HUES6 (cell line): ENCODE results near the gene PSPC1.
"Not testable (repeated sequence)": the region's sequence is repeated elsewhere in the genome, so short reads cannot be mapped to it uniquely, and the experiment has no call there.

ENCODE experiments used
- H3K27ac ChIP-seq: 2 replicates; pipeline ENCODE4 v1.7.0; 2013; ENCODE audit warnings: low read depth, mild to moderate bottlenecking, low read length, inconsistent platforms
- H3K27me3 ChIP-seq: 2 replicates; pipeline ENCODE4 v1.6.1; 2013; ENCODE audit warnings: low read length; ENCODE audit not compliant: control insufficient read depth, insufficient read depth
- H3K36me3 ChIP-seq: 2 replicates; pipeline ENCODE4 v1.6.1; 2013; ENCODE audit warnings: low read length; ENCODE audit not compliant: control insufficient read depth, insufficient read depth
- H3K4me1 ChIP-seq: 2 replicates; pipeline ENCODE4 v1.6.1; 2013; ENCODE audit warnings: low read length; ENCODE audit not compliant: control insufficient read depth, insufficient read depth
- H3K4me3 ChIP-seq: 2 replicates; pipeline ENCODE4 v1.5.1; 2013; ENCODE audit warnings: low read depth, low read length
- H3K9ac ChIP-seq: one replicate; pipeline ENCODE4 v1.6.1; 2013; ENCODE audit warnings: mild to moderate bottlenecking, low read length
- H3K9me3 ChIP-seq: 2 replicates; pipeline ENCODE4 v1.6.1; 2013; ENCODE audit warnings: low read depth, low read length; ENCODE audit not compliant: control insufficient read depth, insufficient read depth

Gene PSPC1

DNA sequence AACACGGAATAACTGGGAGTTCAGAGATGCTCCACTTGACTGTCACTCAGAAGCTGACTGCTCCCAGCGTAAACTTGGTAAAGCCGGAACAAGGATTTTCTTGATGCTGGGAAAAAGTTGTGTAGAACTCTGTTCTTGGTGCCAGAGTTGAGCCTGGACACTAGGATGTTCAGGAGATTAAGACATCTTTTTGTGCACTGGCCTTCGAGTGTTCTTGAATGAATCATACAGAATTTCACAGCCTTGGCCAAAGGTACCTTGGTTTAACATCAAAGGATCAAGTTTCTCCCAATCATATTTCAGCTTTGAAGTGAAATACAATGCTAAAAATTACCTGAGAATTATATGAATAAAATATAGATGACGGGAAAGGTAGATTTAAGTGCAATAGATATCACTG, 81.8 kb downstream of the PSPC1 start:
- not testable (repeated sequence) for H3K9me3 ChIP-seq, H3K27ac ChIP-seq, H3K27me3 ChIP-seq, H3K4me3 ChIP-seq, H3K36me3 ChIP-seq, H3K9ac ChIP-seq
- peaks cover 16% of the 10 kb centered on the region for H3K4me1 ChIP-seq

GRCh38 chr13:19695829-19696228, 86.9 kb downstream of the PSPC1 start:
- H3K9ac ChIP-seq = no peak overlapping the region
- H3K4me3 ChIP-seq = peak overlapping the region; percentile 27; the same call in 1 of the 2 replicates
- peaks cover 29% of the 10 kb centered on the region for H3K4me1 ChIP-seq
- H3K27ac ChIP-seq = 0 out of 2 replicates have a peak overlapping the region, but pooled peaks have one; percentile 46
- no peaks in the 10 kb centered on the region for H3K9me3 ChIP-seq
- no peaks in the 10 kb centered on the region for H3K27me3 ChIP-seq
- H3K36me3 ChIP-seq = 0 out of 2 replicates have a peak, but pooled peaks cover 5% of the 10 kb centered on the region

GRCh38 chr13:19695428-19695827, 87.3 kb downstream of the PSPC1 start:
- H3K4me1 ChIP-seq = peaks cover 29% of the 10 kb centered on the region
- no peak overlapping the region for H3K9ac ChIP-seq
- peak overlapping the region; percentile 27; the same call in 1 of the 2 replicates for H3K4me3 ChIP-seq
- 0 out of 2 replicates have a peak overlapping the region, but pooled peaks have one; percentile 46 for H3K27ac ChIP-seq
- H3K27me3 ChIP-seq = no peaks in the 10 kb centered on the region
- H3K9me3 ChIP-seq = no peaks in the 10 kb centered on the region
- H3K36me3 ChIP-seq = 0 out of 2 replicates have a peak, but pooled peaks cover 5% of the 10 kb centered on the region

DNA sequence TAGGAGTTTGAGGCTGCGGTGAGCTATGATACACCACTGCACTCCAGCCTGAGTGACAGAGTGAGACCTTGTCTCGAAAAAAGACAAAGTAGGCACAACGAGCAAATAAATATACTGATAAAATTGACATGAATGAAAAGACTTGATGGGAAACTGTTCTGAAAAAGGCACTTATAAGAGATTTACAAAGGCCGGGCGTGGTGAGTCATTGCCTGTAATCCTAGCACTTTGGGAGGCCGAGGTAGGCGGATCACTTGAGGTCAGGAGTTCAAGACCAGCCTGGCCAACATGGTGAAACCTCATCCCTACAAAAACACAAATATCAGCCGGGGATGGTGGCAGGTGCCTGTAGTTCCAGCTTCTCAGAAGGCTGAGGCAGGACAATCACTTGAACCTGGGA, 91.3 kb downstream of the PSPC1 start:
- H3K4me1 ChIP-seq = peaks cover 30% of the 10 kb centered on the region
- 0 out of 2 replicates have a peak, but pooled peaks cover 10% of the 10 kb centered on the region for H3K36me3 ChIP-seq
- H3K27ac ChIP-seq, H3K4me3 ChIP-seq, H3K9ac ChIP-seq, H3K27me3 ChIP-seq, H3K9me3 ChIP-seq: not testable (repeated sequence)

DNA sequence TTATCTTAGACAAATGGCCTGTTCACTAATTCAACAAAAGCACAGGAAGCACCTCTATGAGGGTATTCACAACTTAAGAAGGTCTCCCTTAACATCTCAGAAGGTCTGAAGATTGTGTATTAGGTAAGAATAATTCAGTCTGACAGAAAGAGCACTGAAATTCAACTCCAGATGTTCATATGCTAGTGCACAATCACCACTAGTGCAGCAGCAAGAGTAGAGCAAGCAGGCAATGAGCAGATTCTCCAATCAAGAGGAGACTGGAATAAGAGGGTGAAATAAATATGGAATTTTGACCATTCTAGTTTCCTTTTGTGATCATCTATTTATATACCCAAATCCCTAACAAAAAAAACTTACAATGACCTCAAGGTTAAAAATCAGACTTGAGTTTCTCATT, 97.3 kb downstream of the PSPC1 start:
- Histone ChIP-seq H3K36me3 (0 out of 2 replicates have a peak, but pooled peaks cover 9% of the 10 kb centered on the region), H3K9ac (no peak overlapping the region), H3K27ac (peak overlapping the region; percentile 48; the same call in 1 of the 2 replicates), H3K4me3 (no peak overlapping the region), H3K4me1 (peaks cover 38% of the 10 kb centered on the region), H3K9me3 (no peaks in the 10 kb centered on the region), H3K27me3 (no peaks in the 10 kb centered on the region)

DNA sequence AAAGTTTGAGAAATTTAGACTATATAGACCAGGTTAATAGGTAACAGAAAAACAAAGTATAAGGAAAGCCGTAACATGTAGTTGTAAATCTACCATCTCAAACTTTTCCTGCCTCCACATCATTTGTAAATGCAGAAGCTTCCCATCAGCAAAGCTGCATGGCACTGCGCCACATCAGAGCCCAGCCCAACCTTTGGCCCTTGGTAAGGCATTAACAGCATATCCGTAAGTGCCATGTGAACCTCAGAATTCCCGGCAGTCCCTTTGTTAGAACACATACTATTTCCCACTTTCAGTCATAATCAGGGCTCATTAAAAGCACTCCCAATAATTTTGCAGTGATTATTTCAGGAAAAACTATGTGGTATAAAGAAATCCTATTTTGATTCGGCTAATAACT, 97.7 kb downstream of the PSPC1 start:
- 0 out of 2 replicates have a peak, but pooled peaks cover 9% of the 10 kb centered on the region for H3K36me3 ChIP-seq
- H3K9ac ChIP-seq = no peak overlapping the region
- H3K27ac ChIP-seq = peak overlapping the region; percentile 48; the same call in 1 of the 2 replicates

GRCh38 chr13:19681517-19681916, 101.2 kb downstream of the PSPC1 start:
- no peak overlapping the region for H3K9ac ChIP-seq
- no peaks in the 10 kb centered on the region for H3K9me3 ChIP-seq
- H3K4me3 ChIP-seq = no peak overlapping the region
- H3K27me3 ChIP-seq = no peaks in the 10 kb centered on the region
- H3K4me1 ChIP-seq = peaks cover 26% of the 10 kb centered on the region
- peaks cover 17% of the 10 kb centered on the region for H3K36me3 ChIP-seq
- H3K27ac ChIP-seq = no peak overlapping the region

More for the DNA sequence above, 97.7 kb downstream of the PSPC1 start:
- Histone ChIP-seq H3K4me1 (peaks cover 38% of the 10 kb centered on the region), H3K9me3 (no peaks in the 10 kb centered on the region), H3K4me3 (no peak overlapping the region), H3K27me3 (no peaks in the 10 kb centered on the region)

GRCh38 chr13:19680751-19681150, 102.0 kb downstream of the PSPC1 start:
- H3K4me1 ChIP-seq = peaks cover 19% of the 10 kb centered on the region
- H3K27ac ChIP-seq = no peak overlapping the region
- no peaks in the 10 kb centered on the region for H3K27me3 ChIP-seq
- H3K9ac ChIP-seq = no peak overlapping the region
- H3K9me3 ChIP-seq = no peaks in the 10 kb centered on the region
- no peak overlapping the region for H3K4me3 ChIP-seq
- peaks cover 24% of the 10 kb centered on the region for H3K36me3 ChIP-seq

DNA sequence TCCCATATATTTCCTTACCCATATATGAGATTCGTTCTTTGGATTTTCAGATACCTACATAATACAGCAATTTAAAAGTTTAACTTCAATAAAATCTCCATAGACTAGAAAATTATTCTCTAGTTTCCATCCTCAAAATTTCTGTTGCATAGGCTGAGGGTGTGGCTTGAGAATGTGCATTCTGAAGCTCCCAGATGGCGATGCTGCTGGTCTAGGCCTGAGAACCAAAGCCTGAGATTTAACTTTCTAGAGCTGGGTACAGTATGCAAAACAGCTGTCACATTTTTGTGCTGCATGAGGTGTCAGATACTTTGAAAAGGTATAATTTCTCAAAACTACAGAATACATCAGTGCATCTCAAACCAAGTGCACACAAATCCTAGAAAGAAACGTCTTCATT, 106.6 kb downstream of the PSPC1 start:
- Histone ChIP-seq H3K27me3 (no peaks in the 10 kb centered on the region), H3K36me3 (peaks cover 63% of the 10 kb centered on the region), H3K9ac (no peak overlapping the region), H3K9me3 (no peaks in the 10 kb centered on the region), H3K27ac (no peak overlapping the region), H3K4me3 (no peak overlapping the region), H3K4me1 (no peaks in the 10 kb centered on the region)

DNA sequence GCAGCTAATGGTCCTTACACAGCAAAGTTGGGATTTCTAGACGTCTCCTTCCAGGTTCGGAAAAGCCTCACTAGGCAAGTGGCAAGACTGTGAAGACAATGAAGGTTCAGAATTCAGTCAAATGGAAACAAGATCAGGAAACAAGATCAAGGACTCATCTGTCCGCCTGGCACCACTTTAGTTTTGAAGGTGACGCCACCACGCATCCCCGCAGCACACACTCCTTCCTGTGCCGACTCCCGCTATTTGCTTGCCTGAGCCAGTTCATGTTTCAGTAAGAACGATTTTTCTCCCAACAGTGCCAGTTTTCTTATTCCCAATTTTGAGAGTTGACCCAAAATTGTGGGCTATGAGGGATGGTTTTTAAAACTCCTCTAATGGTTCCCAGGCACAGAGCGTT, 107.8 kb downstream of the PSPC1 start:
- H3K4me3 ChIP-seq = no peak overlapping the region
- H3K27me3 ChIP-seq = no peaks in the 10 kb centered on the region
- H3K4me1 ChIP-seq = no peaks in the 10 kb centered on the region
- H3K9me3 ChIP-seq = no peaks in the 10 kb centered on the region
- peaks cover 76% of the 10 kb centered on the region for H3K36me3 ChIP-seq
- no peak overlapping the region for H3K27ac ChIP-seq
- no peak overlapping the region for H3K9ac ChIP-seq

DNA sequence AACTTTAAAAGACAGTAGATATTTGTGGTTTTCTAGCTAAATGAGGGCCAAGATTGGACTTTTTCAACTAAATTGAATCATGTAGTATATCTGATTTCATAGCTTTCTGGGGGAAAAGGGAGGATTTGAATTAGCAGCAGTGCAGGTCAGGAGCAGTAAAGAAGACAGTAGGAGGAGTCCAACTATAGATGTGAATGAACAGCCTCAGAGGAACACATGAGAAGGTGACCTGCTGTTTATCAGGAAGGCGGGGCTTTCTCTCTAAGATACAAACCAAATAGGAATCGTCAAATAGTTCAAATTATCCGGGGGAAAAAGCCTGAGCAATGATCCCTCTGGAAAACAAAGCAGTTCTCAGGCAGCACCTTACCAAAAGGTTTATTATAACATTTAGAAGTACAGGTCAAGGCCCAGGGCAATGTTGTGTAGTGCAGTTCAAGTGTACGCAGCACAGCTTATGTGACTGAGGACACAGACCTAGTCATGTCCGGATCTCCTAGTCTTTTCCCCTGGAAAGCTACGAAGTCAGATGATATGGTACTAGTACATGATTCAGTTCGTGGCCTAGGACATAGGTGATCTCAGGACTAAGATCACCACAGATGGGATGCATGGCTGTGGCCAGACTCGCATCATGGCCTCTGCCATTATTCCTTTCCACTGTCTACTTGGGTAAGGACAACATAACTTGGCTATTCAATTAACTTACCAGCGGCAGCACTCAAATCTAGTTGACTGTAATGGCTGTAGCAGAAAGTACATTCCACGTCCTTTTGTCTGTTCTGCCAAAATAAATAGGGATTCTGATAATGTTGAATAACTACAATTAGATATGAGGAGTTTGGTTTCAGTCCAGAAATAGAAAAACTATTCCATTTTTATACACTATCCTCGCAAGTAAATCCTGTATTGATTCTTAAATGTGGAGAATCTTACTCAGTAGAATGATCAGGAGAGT, 109.0 kb downstream of the PSPC1 start:
- Histone ChIP-seq H3K4me3 (no peak overlapping the region), H3K27me3 (no peaks in the 10 kb centered on the region), H3K4me1 (no peaks in the 10 kb centered on the region), H3K9me3 (no peaks in the 10 kb centered on the region), H3K9ac (no peak overlapping the region), H3K36me3 (peaks cover 82% of the 10 kb centered on the region), H3K27ac (no peak overlapping the region)
